Thoracic aorta (tissue), 2 donors: ENCODE results near the gene SPTBN4. TPM values are rescaled to one million over a fixed set of nuclear protein-coding genes. Genes with fewer than 3 reads are reported as not detected.
"Not testable (repeated sequence)": the region's sequence is repeated elsewhere in the genome, so short reads cannot be mapped to it uniquely, and the experiment has no call there.

Experiments
- ATAC-seq: fragments of 150-250 bp; one replicate; pipeline ENCODE4 v1.8.0; 2017; ENCODE audit warnings: low read depth; ENCODE audit not compliant: insufficient number of reproducible peaks, low FRiP score
- DNase-seq: peaks from one replicate; pipeline ENCODE4 v3.0.0-alpha.2; 2020; ENCODE audit warnings: low spot score
- H3K27ac ChIP-seq, 2 donors: fragments of 200-600 bp; sonication (generic); 1 replicate in 1 of 2; 2 replicates in 1 of 2; pipeline ENCODE4 v1.5.1; 2016; ENCODE audit warnings: mild to moderate bottlenecking in 2 of 2, moderate library complexity in 2 of 2
- H3K27me3 ChIP-seq: fragments of 200-600 bp; sonication (generic); replicated peaks from 2 replicates; pipeline ENCODE4 v1.6.0; 2016; ENCODE audit warnings: mild to moderate bottlenecking; ENCODE audit not compliant: insufficient read depth
- H3K36me3 ChIP-seq: fragments of 200-600 bp; sonication (generic); one replicate; pipeline ENCODE4 v1.5.1; 2016
- H3K4me1 ChIP-seq, 2 donors: fragments of 200-600 bp; sonication (generic); 1 replicate in 1 of 2; 2 replicates in 1 of 2; pipeline versions ENCODE4 v1.5.1 to v1.6.0; 2016; ENCODE audit warnings: low read depth in 2 of 2, mild to moderate bottlenecking in 1 of 2; ENCODE audit not compliant: control insufficient read depth in 1 of 2
- H3K4me3 ChIP-seq: fragments of 200-600 bp; sonication (generic); 2 replicates; pipeline ENCODE4 v1.5.1; 2016; ENCODE audit warnings: mild to moderate bottlenecking
- H3K9me3 ChIP-seq: fragments of 200-600 bp; sonication (generic); 2 replicates; pipeline ENCODE4 v1.5.1; 2016
- total RNA-seq, 2 donors: library from RNA; depleted of rRNA; stranded (reverse); fragments of >200 nt; gene quantifications; one replicate each; pipeline versions ENCODE4 v1.1.0 to v1.2.3, GENCODE V29; 2016
- TF ChIP-seq, protein P1 (sequence below): fragments of 200-600 bp; sonication (generic); IDR thresholded peaks from one replicate; pipeline ENCODE4 v1.5.1; 2019; ENCODE audit warnings: antibody characterized with exemption

SPTBN4 gene
- total RNA-seq, 2 donors from 2014 or later: 2.0 to 7.0 TPM

DNA sequence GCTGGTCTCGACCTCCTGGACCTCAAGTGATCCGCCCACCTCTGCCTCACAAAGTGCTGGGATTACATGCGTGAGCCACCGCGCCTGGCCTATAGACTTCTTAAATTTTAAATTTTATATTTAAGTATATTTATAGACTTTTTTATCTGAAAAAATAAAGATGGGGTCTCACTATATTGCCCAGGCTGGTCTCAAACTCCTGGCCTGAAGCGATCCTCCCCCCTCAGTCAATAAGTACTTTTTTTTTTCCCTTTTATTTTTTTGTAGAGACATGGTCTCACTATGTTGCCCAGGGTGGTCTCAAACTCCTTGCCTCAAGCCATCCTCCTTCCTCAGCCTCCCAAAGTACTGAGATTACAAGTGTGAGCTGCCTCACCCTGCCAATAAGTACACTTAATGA, 42.9 kb upstream of the SPTBN4 start:
- Histone ChIP-seq H3K4me1 (peaks cover 19 to 29% of the 10 kb centered on the region in 2 donors), H3K27ac (peak overlapping the region; percentile 99 to 100), H3K4me3 (peak overlapping the region; percentile 83), H3K27me3 (no peaks in the 10 kb centered on the region), H3K9me3 (no peaks in the 10 kb centered on the region), H3K36me3 (peaks cover 11% of the 10 kb centered on the region)
- DNase-seq: no peak
- TF ChIP-seq, protein P1, sequence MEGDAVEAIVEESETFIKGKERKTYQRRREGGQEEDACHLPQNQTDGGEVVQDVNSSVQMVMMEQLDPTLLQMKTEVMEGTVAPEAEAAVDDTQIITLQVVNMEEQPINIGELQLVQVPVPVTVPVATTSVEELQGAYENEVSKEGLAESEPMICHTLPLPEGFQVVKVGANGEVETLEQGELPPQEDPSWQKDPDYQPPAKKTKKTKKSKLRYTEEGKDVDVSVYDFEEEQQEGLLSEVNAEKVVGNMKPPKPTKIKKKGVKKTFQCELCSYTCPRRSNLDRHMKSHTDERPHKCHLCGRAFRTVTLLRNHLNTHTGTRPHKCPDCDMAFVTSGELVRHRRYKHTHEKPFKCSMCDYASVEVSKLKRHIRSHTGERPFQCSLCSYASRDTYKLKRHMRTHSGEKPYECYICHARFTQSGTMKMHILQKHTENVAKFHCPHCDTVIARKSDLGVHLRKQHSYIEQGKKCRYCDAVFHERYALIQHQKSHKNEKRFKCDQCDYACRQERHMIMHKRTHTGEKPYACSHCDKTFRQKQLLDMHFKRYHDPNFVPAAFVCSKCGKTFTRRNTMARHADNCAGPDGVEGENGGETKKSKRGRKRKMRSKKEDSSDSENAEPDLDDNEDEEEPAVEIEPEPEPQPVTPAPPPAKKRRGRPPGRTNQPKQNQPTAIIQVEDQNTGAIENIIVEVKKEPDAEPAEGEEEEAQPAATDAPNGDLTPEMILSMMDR: no peak
- ATAC-seq: no peak

DNA sequence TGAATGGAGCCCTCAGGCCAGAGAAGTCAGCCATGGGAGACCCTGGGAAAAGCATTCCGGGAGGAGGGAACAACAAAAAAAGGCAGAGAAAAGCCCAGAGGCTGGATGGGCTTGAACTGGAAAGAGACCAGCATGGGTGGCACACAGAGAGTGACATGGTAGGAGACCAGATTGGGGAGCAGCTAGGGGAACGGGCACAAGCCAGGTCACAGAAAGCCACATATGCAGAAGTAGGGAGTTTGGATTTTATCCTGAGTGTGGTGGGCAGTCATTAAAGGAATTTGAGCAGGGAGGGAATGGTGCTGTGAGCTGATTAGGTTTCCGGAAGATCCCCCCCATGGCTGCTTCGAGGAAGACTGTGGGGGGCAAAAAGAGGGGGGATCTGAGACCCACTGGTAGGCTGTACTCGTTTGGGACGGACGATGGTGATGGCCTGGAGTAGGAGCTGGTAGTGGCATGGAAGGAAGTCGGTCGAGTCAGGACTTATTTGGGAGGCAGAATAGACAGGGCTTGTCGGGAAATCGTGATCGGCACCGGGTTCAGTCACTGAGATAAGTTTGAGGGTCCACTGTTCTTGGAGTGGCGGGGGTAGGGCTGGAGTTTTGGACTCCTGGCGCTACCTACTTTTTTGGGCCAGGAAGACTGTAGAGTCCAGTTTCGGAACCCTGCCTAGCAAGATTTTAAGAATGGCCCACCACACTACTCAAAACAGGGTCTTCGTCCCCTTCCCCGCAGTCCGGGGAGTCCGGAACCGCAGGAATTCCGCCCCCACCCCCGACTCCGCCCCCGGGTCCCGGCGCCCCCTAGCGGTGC, 42.0 kb upstream of the SPTBN4 start:
- TF ChIP-seq, protein P1: no peak
- no peaks in the 10 kb centered on the region for H3K9me3 ChIP-seq
- ATAC-seq: peak; percentile 1
- no peak for DNase-seq
- H3K27ac ChIP-seq: peak overlapping the region; percentile 99 to 100
- no peaks in the 10 kb centered on the region for H3K27me3 ChIP-seq
- H3K4me3 ChIP-seq: peak overlapping the region; percentile 83
- H3K36me3 ChIP-seq: peaks cover 11% of the 10 kb centered on the region
- H3K4me1 ChIP-seq: peaks cover 19 to 29% of the 10 kb centered on the region in 2 donors

DNA sequence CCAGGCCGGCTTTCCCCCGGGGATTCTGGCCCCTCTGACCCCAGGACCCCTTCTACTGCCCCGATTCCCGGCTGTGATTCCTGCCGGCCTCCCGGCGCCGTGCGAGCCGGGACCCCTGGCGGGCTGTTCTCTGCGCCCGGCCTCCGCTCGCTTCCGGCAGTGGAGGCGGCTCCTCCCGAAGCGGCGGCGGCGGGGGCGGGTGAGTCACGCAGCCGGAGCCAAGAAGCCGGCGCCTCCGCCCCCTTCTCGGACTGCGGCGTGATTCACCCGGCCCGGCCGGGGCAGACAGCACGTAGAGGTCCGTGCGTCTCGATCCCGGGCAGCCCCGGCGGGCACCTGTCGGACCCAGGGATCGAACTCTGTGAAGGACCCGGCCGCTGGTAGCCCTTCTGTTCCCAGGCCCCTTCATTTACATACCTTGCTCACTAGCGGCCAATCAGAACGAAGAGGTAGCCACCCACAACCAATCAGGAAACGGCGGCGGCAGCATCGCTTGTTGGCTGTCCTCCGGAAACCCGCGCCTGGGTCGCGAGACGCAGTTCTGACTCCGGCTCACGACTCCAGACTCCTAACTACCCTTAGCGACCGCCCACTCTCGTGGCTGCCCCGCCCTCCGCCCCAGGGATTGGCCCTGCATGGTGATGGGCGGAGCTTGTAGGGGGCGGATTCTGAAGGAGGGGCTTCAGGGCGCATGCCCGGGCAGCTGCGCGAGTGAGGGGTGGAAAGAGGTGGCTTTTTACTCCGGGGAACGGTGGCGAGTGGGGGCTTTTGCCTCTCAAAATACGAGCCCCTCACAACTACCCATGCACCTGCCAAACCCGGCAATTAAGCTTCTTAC, 41.1 kb upstream of the SPTBN4 start, which contains the start of gene SERTAD1:
Gene SERTAD1 (minus strand): TSS at position 543 of the 838 bp plus-strand sequence. CDS start 2,446 bp downstream, outside the sequence.
- no peaks in the 10 kb centered on the region for H3K27me3 ChIP-seq
- peak within 1 kb of the TSS; percentile 83 for H3K4me3 ChIP-seq
- TF ChIP-seq, protein P1: peak; percentile 74
- peaks cover 11% of the 10 kb centered on the region for H3K36me3 ChIP-seq
- peak within 1 kb of the TSS; percentile 99 to 100 for H3K27ac ChIP-seq
- peak; percentile 89 for ATAC-seq
- peaks cover 19 to 29% of the 10 kb centered on the region in 2 donors for H3K4me1 ChIP-seq
- no peaks in the 10 kb centered on the region for H3K9me3 ChIP-seq
- peak; percentile 97 for DNase-seq

DNA sequence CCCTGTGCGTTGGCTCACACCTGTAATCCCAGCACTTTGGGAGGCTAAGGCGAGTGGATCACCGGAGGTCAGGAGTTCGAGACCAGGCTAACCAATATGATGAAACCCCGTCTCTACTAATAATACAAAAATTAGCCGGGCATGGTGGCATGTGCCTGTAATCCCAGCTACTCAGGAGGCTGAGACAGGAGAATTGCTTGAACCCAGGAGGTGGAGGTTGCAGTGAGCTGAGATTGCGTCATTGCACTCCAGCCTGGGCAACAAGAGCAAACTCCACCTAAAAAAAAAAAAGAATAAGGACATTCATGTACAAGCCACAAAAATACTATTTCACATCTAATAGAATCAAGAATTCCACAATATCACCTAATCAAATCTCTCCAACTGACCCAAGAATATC, 38.6 kb upstream of the SPTBN4 start:
- not testable (repeated sequence) for H3K4me3 ChIP-seq, H3K9me3 ChIP-seq, DNase-seq, ATAC-seq, H3K36me3 ChIP-seq, H3K27me3 ChIP-seq, H3K27ac ChIP-seq
- H3K4me1 ChIP-seq: peaks cover 23 to 25% of the 10 kb centered on the region in 2 donors

DNA sequence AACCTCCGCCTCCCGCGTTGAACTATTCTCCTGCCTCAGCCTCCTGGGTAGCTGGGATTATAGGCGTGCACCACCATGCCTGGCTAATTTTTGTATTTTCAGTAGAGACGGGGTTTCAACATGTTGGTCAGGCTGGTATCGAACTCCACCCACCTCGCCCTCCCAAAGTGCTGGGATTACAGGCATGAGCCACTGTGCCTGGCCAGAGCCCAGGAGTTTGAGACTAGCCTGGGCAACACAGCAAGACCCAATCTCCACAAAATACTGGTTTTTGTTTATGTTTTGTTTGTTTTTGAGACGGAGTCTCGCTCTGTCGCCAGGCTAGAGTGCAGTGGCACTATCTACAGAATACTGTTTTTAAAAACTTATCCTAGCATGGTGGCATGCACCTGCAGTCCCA, 36.6 kb upstream of the SPTBN4 start:
- H3K27ac ChIP-seq, ATAC-seq, H3K4me3 ChIP-seq, H3K27me3 ChIP-seq, H3K36me3 ChIP-seq, H3K9me3 ChIP-seq, DNase-seq: not testable (repeated sequence)
- H3K4me1 ChIP-seq: peaks cover 15 to 17% of the 10 kb centered on the region in 2 donors

DNA sequence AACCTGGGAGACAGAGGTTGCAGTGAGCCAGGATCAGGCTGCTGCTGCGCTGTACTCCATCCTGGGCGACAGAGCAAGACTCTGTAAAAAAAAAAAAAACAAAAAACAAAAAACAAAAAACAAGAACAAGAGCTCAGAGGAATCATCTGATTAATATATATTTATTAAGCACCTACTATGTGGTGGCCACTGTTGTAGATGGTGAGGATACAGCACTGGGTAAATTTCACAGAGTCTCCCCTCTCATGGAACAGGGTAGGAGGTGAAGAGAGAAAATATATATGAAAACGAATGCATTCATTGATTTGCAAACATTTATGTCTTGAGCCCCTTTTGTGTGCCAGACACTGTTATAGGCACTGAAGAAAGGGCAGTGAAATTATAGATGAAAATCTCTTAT, 35.1 kb upstream of the SPTBN4 start:
- peak overlapping the region in 1 of 2 donors; percentile 98 for H3K27ac ChIP-seq
- ATAC-seq: no peak
- no peaks in the 10 kb centered on the region for H3K36me3 ChIP-seq
- H3K27me3 ChIP-seq: no peaks in the 10 kb centered on the region
- TF ChIP-seq, protein P1: no peak
- H3K4me1 ChIP-seq: peaks cover 15 to 17% of the 10 kb centered on the region in 2 donors
- H3K4me3 ChIP-seq: no peak overlapping the region
- no peak for DNase-seq
- H3K9me3 ChIP-seq: no peaks in the 10 kb centered on the region

DNA sequence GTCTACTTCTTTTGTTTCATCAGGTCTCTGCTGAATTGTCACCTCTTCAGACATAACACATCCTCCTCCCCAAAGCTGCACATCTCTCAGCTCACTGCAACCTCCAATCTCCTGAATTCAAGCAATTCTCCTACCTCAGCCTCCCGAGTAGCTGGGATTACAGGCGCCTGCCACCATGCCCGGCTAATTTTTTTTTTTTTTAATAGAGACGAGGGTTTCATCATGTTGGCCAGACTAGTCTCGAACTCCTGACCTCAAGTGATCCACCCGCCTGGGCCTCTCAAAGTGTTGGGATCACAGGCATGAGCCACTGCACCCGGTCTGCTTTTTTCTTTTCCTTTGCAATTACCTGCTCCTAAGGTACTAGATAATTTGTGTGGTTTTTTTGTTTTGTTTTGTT, 34.0 kb upstream of the SPTBN4 start:
- peak overlapping the region; percentile 77 for H3K4me3 ChIP-seq
- not testable (repeated sequence) for H3K27me3 ChIP-seq, H3K36me3 ChIP-seq, H3K9me3 ChIP-seq, DNase-seq, ATAC-seq
- H3K27ac ChIP-seq: peak overlapping the region; percentile 92 to 98
- peaks cover 15 to 17% of the 10 kb centered on the region in 2 donors for H3K4me1 ChIP-seq
